ENCODE measurements around the gene CD101.

CD101 gene

DNA sequence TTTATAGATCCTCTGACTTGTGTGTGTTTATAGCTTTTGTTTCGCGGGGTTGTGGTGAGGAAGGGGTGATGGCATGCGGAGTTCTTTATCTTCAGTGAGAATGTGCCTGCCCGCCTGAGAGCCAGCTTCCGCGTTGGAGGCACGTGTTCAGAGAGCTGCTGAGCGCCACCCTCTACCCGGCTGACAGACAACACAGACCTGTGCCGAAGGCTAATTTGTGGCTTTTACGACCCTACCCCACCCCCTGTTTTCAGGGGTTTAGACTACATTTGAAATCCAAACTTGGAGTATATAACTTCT lies 14.4 kb upstream of the CD101 start:
- peak; percentile 76 for DNase-seq

GRCh38 chr1:116988248-116988647 lies 13.3 kb upstream of the CD101 start:
- DNase-seq: no peak

- no peak for DNase-seq
Measured at GRCh38 chr1:116988908-116989307, 12.7 kb upstream of the CD101 start.

- DNase-seq: no peak
Measured at GRCh38 chr1:116989835-116990234, 11.7 kb upstream of the CD101 start.

DNA sequence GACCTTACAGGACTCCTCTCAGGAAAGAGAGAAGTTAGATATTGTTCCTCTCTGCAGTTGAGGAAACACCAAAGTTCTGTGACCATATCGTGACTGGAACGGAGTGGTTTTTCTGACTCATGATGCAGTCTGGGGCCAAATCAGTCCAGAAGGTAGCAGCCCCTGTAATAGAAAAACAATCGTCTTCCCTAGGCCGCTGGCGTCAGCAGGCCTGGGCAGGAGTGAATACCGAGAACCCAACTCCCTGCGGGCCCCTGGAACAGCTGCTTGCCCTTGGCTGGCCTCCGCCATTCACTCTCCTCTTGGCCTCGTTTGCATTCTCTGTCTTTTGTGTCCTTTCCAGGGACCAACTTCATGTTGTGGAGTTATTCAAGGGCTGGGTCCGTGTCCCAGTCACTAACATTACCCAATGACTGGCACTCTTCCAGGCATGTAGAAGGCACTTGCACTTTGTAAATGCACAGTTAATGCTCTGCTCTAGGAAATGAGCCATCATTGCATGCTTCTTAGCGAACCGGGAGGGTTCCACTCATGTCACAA lies 10.9 kb upstream of the CD101 start:
- DNase-seq: no peak

- DNase-seq: no peak
Measured at GRCh38 chr1:116991171-116991845, 10.3 kb upstream of the CD101 start.

DNA sequence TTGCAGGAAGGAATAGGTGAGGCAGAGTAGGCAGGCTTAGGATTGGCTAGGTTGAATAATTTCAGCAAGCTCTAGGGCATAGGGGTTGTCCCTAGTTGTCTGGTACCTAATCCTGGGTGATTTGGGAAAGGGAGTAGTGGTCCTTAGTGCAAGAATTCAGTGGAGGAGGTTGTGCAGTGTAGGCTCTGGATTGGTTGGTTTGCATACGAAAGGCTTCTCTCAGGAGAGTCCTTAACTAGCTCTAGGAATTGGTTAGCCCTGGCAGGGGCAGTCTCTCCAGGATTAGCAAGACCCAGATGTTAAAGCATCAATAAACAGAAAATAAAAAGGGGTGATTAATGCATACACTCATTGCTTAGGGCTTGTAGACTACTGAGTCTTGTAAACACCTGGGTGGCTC lies 9.6 kb upstream of the CD101 start:
- no peak for DNase-seq

- no peak for DNase-seq
Measured at GRCh38 chr1:116993286-116993685, 8.3 kb upstream of the CD101 start.

DNA sequence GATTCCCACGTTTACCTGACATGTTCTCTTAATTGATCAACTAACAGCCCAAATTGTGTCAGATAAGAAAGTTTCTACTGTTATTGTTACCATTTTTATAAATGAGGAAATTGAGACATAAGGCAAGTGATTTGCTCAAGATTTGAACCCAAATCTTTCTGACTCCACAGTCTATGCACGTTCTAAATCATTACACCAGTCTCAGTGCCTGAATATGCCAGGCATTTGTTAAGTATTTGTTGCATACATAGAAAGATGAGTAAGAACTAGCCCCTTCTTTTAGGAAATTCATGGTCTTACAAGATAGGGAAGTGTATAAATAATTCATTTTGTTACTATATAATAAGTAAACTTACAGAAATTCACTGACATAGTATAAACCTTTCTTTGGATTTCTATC lies 7.1 kb upstream of the CD101 start:
- DNase-seq: no peak

GRCh38 chr1:116997066-116997465 lies 4.5 kb upstream of the CD101 start:
- no peak for DNase-seq

DNA sequence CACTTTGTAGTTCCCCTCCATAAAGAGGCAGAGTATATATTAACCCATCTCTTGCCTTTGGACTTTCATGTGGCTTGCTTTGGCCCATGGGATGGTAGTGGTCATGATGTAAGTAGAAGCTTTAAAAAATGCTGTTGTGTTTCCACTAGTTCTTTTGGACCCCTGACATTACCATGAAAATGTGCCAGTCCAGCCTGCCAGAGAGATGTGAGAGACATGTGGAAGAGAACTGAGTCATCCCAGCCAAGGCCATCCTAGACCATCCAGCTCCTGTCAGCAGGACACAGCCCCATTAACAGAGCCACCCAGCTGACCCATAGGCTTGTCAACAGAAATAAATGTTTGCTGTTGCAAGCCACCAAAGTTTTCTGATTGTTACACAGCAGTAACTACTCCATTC lies 3.9 kb upstream of the CD101 start:
- no peak for DNase-seq

DNA sequence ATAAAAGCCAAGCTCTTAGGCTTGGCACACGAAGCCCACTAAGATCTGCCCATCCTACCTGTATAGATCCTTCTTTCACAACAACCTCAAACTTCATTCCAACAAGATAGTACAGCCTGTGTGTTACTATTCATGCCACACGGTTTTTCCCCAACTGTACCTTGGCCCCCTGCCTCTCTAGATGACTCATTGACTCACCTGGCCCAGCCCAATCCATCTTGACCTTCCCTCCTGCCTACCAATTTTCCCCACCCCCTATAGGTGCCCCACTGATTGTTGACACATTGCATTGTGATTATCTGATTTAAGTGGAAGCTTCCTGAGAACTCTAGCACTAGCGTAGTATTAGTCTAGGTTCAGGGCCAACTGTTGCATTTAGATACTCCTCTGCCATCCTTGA lies 2.0 kb upstream of the CD101 start:
- no peak for DNase-seq

GRCh38 chr1:117000142-117000541 lies 1.4 kb upstream of the CD101 start:
- no peak for DNase-seq

DNA sequence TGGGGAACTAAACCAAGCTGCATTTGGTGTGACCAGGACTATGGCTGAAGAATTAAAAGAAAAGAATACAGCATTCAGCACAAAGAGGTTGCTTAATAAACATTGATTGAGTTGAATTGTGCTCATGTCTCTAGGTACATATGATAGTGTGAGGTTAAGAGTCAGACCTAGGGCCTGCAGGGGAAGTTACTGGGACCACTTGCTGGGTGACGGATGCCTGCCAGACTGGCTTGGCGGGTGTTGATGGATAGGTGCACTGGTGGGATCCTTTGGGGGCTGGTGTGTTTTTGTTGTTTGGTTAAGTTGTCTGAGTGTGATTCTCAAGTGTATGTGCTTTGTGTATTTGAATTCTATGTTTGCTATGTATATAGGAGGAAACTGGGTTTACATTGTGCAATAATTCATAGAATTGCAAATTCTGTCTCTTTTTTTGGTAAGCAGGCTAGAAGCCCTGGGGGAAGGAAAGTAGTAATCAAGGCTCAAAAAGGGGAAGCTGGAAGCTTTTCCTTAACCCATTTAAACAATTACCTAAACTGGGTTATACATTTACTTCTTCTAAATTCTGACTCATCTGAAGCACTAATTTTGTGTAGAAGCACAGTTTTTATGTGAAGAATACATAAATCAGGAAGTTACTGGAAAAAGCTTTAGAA lies 1.8 kb downstream of the CD101 start:
- no peak for DNase-seq

DNA sequence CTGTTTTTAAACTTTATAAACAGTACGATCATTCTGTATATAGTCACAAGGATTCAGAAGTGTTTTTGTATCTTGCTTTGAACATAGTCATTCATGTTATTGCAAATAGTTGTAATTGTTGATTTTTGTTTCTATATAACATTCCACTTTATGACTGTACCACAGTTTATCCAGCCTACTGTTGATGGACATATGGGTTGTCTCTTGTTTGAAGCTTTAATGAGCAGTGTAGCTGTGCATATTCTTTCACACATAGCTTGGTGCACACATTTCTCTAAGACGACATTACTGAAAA lies 6.1 kb downstream of the CD101 start:
- no peak for DNase-seq

DNA sequence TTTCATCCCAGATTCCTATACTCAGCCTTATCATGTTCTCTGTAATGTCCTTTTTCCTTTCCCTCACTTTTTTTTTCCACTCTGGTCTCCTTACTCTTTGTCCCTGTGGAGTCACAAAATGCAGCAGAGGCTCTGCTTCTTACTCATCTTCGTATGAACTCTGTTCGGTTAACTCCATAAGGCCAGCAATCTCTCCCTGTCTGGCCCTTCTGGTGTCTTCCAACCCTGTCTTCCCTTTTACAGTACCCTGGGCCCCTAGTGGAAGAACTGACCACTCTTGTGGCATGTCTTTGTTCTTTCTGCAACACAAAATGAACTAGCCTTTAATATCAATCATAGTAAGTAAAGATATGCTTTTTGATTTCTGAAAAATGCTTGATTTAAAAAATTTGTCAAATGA lies 7.1 kb downstream of the CD101 start:
- no peak for DNase-seq

DNA sequence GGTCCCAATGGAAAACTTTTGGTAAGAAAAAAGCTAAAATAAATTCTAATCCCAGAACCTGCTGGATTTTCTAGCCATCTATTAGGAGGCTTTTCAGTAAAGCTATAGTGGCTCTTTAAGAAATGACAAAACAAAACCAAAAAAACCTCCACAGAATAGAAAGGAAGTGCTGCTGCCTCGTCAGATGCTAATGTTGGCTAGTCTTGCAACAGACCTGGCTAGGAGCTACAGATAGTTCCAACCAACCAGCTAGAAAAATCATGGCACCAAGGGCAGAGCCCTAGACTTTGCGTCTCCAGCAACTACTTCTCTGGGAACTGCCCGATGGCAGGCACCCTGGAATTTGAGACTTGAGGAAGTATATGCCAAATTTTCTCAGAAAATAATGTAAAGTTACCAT lies 7.6 kb downstream of the CD101 start:
- no peak for DNase-seq

- no peak for DNase-seq
Measured at GRCh38 chr1:117010310-117010969, 8.9 kb downstream of the CD101 start.

GRCh38 chr1:117011334-117011733 lies 9.8 kb downstream of the CD101 start:
- DNase-seq: no peak

DNA sequence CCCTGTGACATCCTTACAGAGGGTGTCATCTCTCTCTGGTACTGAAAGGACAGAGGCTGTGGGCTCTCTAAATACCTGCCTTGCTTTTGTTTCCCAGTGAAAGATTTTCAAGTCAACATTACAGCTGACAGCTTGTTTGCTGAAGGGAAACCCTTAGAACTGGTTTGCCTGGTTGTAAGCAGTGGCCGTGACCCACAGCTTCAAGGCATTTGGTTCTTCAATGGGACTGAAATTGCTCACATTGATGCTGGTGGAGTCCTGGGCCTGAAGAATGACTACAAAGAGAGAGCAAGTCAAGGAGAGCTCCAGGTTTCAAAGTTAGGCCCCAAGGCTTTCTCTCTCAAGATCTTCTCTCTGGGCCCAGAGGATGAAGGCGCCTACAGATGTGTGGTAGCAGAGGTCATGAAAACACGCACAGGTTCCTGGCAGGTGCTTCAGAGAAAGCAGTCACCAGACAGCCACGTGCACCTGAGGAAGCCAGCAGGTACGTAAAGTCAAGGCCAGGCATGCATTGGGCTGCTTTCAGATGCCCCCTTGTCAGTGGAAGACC lies 11.8 kb downstream of the CD101 start:
- no peak for DNase-seq

- DNase-seq: no peak
Measured at GRCh38 chr1:117014209-117014608, 12.6 kb downstream of the CD101 start.

DNA sequence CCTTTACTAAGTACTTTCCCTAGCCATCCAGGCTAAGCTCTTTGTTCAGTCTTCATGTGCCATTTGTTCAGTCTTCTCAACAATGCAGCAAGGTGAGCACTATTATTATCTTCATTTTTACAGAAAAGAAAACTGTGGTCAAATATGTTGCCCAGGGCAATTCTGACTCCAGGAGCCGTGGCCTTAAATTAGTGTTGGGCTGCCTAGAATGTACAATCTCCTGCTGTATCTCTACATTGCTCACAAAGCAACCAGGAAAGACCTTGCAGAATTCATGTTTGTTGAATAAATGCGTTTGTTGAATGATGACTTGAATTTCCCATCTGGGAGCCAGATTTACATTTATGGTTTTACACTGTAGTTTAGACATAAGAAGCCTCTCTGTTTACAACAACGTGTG lies 14.2 kb downstream of the CD101 start:
- no peak for DNase-seq

- no peak for DNase-seq
Measured at GRCh38 chr1:117017062-117017461, 15.5 kb downstream of the CD101 start.

GRCh38 chr1:117017648-117018047 lies 16.1 kb downstream of the CD101 start:
- no peak for DNase-seq

Measured in stimulated activated CD4-positive, alpha-beta T cell treated with anti-CD3 and anti-CD28 coated beads, Interleukin-4, amount 100 ng/mL, for 1 hour (primary cell).